GM12892 (cell line): Measurements from ENCODE around the gene MYO5B.

ENCODE experiments used
- POLR2A ChIP-seq: IDR thresholded peaks from 2 replicates; pipeline ENCODE4 v1.6.1; 2011; ENCODE audit warnings: low read depth, low read length, control low read depth
- POLR2AphosphoS5 ChIP-seq: IDR thresholded peaks from 2 replicates; pipeline ENCODE4 v1.6.1; 2011; ENCODE audit warnings: low read depth, low read length, control low read depth
- TAF1 ChIP-seq: IDR thresholded peaks from 2 replicates; pipeline ENCODE4 v1.6.1; 2011; ENCODE audit warnings: low read depth, mild to moderate bottlenecking, control low read depth, low read length, borderline replicate concordance

GRCh38 chr18:49935215-49935614, 259.7 kb downstream of the MYO5B start:
- TF ChIP-seq POLR2A (no peak), POLR2AphosphoS5 (no peak), TAF1 (no peak)
